HS-27A (cell line): ENCODE data around the gene APLN.
A peak's percentile ranks its signal among the peaks of the same experiment; 100 is the strongest.

ENCODE experiments used
- DNase-seq: peaks from one replicate; pipeline ENCODE4 v3.0.0-alpha.2; 2012; ENCODE audit warnings: low read depth, missing footprints

Gene APLN

GRCh38 chrX:129654652-129655546 lies at the start of gene APLN:
Gene APLN, minus strand, starts transcription at chrX:129654956. Its CDS starts 326 bp downstream, at chrX:129654630.
- DNase-seq = no peak

- no peak for DNase-seq
Measured at GRCh38 chrX:129704491-129704890, 49.7 kb upstream of the APLN start.

- no peak for DNase-seq
Measured at GRCh38 chrX:129701624-129702069, 46.9 kb upstream of the APLN start.

- no peak for DNase-seq
Measured at GRCh38 chrX:129700536-129700935, 45.8 kb upstream of the APLN start.

GRCh38 chrX:129698150-129698549 lies 43.4 kb upstream of the APLN start:
- DNase-seq = no peak

- DNase-seq = no peak
Measured at GRCh38 chrX:129697204-129697829, 42.6 kb upstream of the APLN start.

- no peak for DNase-seq
Measured at GRCh38 chrX:129696463-129697155, 41.9 kb upstream of the APLN start.

- DNase-seq = no peak
Measured at GRCh38 chrX:129695937-129696336, 41.2 kb upstream of the APLN start.

GRCh38 chrX:129695535-129695934 lies 40.8 kb upstream of the APLN start:
- no peak for DNase-seq

GRCh38 chrX:129694805-129695204 lies 40.0 kb upstream of the APLN start:
- DNase-seq = no peak

- DNase-seq = no peak
Measured at GRCh38 chrX:129693354-129693753, 38.6 kb upstream of the APLN start.

GRCh38 chrX:129690435-129690834 lies 35.7 kb upstream of the APLN start:
- no peak for DNase-seq

GRCh38 chrX:129689796-129690195 lies 35.0 kb upstream of the APLN start:
- no peak for DNase-seq

- DNase-seq = no peak
Measured at GRCh38 chrX:129688097-129688496, 33.3 kb upstream of the APLN start.

- DNase-seq = no peak
Measured at GRCh38 chrX:129686422-129686948, 31.7 kb upstream of the APLN start.

- no peak for DNase-seq
Measured at GRCh38 chrX:129682979-129683378, 28.2 kb upstream of the APLN start.

GRCh38 chrX:129679901-129680300 lies 25.1 kb upstream of the APLN start:
- DNase-seq = no peak

GRCh38 chrX:129678614-129679195 lies 23.9 kb upstream of the APLN start:
- no peak for DNase-seq

- DNase-seq = no peak
Measured at GRCh38 chrX:129667412-129667811, 12.7 kb upstream of the APLN start.

- DNase-seq = peak; percentile 86
Measured at GRCh38 chrX:129665916-129666644, 11.3 kb upstream of the APLN start.

- no peak for DNase-seq
Measured at GRCh38 chrX:129663171-129663570, 8.4 kb upstream of the APLN start.
